Type B pancreatic cell (in vitro differentiated cells): ENCODE measurements around the gene UBE2A. TPM values are rescaled to one million over a fixed set of nuclear protein-coding genes. Genes with fewer than 3 reads are reported as not detected.

Experiments
- DNase-seq: peaks from one replicate; pipeline ENCODE4 v3.0.0; 2021; ENCODE audit warnings: mixed read lengths; ENCODE audit not compliant: unreplicated experiment; ENCODE audit errors: extremely low spot score
- H3K27ac Mint-ChIP-seq: 2 replicates; pipeline ENCODE4 v1.8.0; 2021; ENCODE audit warnings: mild to moderate bottlenecking, mixed read lengths
- H3K27me3 Mint-ChIP-seq: 2 replicates; pipeline ENCODE4 v1.8.0; 2021; ENCODE audit warnings: mixed read lengths
- H3K36me3 Mint-ChIP-seq: 2 replicates; pipeline ENCODE4 v1.8.0; 2021; ENCODE audit warnings: mixed read lengths
- H3K4me1 Mint-ChIP-seq: one replicate; pipeline ENCODE4 v1.8.0; 2021; ENCODE audit warnings: mixed read lengths; ENCODE audit not compliant: unreplicated experiment
- H3K4me3 Mint-ChIP-seq: 2 replicates; pipeline ENCODE4 v1.8.0; 2021; ENCODE audit warnings: mild to moderate bottlenecking, mixed read lengths
- H3K9me3 Mint-ChIP-seq: 2 replicates; pipeline ENCODE4 v1.8.0; 2021; ENCODE audit warnings: mixed read lengths
- long read RNA-seq: library from polyadenylated mRNA; unstranded; transcript quantifications from one replicate; pipeline ENCODE4 v2.0.0, GENCODE V29; 2020
- total RNA-seq: library from RNA; stranded (reverse); gene quantifications from 2 replicates; pipeline ENCODE4 v1.2.1, GENCODE V29; 2021; ENCODE audit warnings: low replicate concordance
- TF ChIP-seq, protein P1 (sequence below): fragments of 200-600 bp; sonication (generic); conservative IDR thresholded peaks from 2 replicates; pipeline ENCODE4 v1.5.0; 2021; ENCODE audit warnings: antibody characterized with exemption, mild to moderate bottlenecking

UBE2A gene
- 48.0 and 54.1 TPM in 2 replicates for total RNA-seq
- long read RNA-seq, transcript UBE2A-206 (5 exons, 1,381 nt) = minor isoform, 6 of 116 reads
- long read RNA-seq, transcript UBE2A-202 (6 exons, 1,874 nt) = major isoform, 96 of 116 reads
- long read RNA-seq, partial matches to known transcripts = 3 of 116 reads
- long read RNA-seq, other reads (novel, unspliced or antisense) = 6 of 116 reads

DNA sequence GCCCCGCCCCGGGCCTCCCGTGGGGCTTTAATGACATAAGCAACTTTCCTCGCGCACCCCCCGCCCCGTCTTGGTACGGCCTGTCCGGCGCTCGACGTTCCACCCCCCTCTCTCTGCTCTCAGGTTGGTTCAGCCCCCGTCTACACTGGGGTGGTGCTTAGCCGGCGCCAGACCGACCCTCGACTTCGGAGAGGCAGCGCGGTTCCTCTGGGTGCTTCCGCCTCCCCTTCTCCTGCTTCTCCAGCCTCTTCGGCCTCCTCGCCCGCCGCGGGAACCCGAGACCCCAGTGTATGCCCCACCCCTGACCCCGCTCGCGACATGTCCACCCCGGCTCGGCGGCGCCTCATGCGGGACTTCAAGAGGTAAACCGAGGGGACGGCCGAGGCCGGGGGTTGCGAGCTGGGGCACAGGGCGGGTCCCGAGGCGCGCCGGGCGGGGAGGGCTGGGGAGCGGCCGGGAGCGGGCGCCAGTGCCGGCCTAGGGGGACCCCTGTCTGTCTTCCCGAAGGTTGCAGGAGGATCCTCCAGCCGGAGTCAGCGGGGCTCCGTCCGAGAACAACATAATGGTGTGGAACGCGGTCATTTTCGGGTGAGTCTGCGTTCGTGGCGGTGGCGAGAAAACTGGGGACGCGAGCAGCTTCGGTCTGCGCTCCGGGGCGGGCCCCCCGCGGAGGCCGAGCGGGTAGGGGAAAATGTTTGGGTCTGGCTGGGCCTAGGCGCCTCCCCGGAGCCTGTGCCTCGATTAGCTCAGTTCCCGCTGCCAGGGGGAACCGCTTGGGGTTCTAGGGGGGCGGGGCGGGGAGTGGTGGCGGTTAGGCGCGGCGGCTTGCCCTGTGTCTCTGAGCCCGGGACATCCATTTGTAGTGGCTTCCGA, at the start of gene UBE2A:
TSS of gene UBE2A (plus strand) at position 170 of the 873 bp plus-strand sequence. CDS start at position 319, 149 bp downstream.
- peaks cover 4% of the 10 kb centered on the region for H3K9me3 Mint-ChIP-seq

DNA sequence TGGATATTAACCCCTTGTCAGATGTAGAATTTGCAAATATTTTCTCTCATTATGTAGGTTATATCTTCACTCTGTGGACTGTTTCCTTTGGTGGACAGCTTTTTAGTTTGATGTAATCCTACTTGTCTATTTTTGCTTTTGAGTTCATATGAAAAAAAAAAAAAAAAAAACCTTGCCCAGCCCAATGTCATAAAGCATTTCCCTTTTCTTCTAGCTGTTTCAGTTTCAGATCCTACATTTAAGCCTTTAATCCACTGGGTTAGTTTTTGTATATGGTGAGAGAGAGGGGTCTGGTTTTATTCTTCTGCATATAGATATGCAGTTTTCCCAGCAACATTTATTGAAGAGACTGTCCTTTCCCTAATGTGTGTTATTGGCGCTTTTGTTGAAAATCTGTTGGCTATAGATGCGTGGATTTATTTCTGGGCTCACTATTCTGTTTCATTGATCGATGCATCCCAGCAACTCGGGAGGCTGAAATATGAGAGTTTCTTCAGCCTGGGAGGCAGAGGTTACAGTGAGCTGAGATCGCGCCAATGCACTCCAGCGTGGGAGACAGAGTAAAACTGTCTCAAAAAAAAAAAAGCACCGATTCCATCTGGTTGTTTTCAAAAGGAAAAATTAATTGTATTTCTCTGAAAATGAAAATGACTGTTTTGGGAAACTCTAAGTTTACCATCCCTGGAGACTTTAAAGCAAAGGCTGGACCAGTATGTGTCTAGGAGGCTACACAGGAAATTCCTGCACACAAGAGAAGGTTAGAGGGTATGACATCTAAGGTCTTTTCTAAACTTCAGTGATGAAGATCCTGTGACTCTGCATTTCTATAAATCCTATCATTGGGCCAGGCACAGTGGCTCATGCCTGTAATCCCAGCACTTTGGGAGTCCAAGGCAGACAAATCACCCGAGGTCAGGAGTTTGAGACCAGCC, 44.8 kb upstream of the UBE2A start:
- Mint-ChIP-seq H3K9me3 (no peaks in the 10 kb centered on the region), H3K36me3 (peaks cover 4% of the 10 kb centered on the region), H3K27ac (no peak overlapping the region), H3K27me3 (no peaks in the 10 kb centered on the region), H3K4me1 (no peaks in the 10 kb centered on the region), H3K4me3 (no peak overlapping the region)
- DNase-seq = no peak
- TF ChIP-seq, protein P1, sequence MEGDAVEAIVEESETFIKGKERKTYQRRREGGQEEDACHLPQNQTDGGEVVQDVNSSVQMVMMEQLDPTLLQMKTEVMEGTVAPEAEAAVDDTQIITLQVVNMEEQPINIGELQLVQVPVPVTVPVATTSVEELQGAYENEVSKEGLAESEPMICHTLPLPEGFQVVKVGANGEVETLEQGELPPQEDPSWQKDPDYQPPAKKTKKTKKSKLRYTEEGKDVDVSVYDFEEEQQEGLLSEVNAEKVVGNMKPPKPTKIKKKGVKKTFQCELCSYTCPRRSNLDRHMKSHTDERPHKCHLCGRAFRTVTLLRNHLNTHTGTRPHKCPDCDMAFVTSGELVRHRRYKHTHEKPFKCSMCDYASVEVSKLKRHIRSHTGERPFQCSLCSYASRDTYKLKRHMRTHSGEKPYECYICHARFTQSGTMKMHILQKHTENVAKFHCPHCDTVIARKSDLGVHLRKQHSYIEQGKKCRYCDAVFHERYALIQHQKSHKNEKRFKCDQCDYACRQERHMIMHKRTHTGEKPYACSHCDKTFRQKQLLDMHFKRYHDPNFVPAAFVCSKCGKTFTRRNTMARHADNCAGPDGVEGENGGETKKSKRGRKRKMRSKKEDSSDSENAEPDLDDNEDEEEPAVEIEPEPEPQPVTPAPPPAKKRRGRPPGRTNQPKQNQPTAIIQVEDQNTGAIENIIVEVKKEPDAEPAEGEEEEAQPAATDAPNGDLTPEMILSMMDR = no peak

More for the DNA sequence above, at the start of gene UBE2A:
- TF ChIP-seq, protein P1 = peak; percentile 52
- peak within 1 kb of the TSS; percentile 79 for H3K27ac Mint-ChIP-seq
- DNase-seq = peak; percentile 89
- no peaks in the 10 kb centered on the region for H3K27me3 Mint-ChIP-seq
- no peaks in the 10 kb centered on the region for H3K36me3 Mint-ChIP-seq
- no peaks in the 10 kb centered on the region for H3K4me1 Mint-ChIP-seq
- H3K4me3 Mint-ChIP-seq = peak within 1 kb of the TSS; percentile 90

DNA sequence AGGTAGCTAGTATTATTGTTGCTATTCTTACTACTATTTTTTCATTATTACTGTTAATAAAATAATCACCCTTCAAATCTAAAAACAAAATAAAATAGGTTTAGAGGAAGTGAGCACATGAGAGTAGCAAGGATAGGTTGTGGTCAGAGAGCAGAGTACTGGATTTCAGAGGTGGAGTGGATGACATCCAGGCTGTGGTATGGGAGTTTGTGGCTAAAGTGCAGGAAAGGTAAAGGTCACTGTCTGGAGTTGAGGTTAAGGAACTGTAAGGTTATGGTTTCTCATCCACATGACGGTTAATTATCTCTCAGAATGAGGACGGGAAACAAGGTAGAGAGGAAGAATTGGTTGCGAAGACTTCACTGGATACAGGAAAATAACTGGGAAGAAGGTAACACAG, 36.9 kb upstream of the UBE2A start:
- Mint-ChIP-seq H3K4me1 (no peaks in the 10 kb centered on the region), H3K36me3 (peaks cover 7% of the 10 kb centered on the region), H3K27me3 (no peaks in the 10 kb centered on the region), H3K4me3 (no peak overlapping the region), H3K9me3 (no peaks in the 10 kb centered on the region), H3K27ac (no peak overlapping the region)
- TF ChIP-seq, protein P1 = no peak
- DNase-seq = no peak

DNA sequence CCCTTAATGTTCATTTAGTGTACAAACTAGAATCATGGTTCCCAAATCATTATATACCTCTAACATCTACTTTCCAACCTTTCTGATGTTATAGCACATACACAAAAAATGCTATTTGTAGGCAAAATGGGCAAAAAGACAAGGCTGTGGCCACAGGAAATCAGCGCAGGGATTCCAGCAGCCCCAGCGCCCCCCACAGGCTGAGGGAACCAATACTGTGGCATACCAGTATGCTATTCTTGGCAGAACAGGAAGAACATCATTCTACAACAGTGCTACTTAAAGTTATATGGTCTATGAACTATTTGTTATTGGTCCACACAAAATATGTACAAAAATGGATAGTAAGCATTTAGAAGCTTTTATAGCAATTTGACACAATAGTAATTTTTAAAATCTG, 34.5 kb upstream of the UBE2A start:
- DNase-seq = no peak
- Mint-ChIP-seq H3K9me3 (no peaks in the 10 kb centered on the region), H3K36me3 (peaks cover 7% of the 10 kb centered on the region), H3K4me3 (no peak overlapping the region), H3K4me1 (no peaks in the 10 kb centered on the region), H3K27ac (no peak overlapping the region), H3K27me3 (no peaks in the 10 kb centered on the region)
- TF ChIP-seq, protein P1 = no peak

DNA sequence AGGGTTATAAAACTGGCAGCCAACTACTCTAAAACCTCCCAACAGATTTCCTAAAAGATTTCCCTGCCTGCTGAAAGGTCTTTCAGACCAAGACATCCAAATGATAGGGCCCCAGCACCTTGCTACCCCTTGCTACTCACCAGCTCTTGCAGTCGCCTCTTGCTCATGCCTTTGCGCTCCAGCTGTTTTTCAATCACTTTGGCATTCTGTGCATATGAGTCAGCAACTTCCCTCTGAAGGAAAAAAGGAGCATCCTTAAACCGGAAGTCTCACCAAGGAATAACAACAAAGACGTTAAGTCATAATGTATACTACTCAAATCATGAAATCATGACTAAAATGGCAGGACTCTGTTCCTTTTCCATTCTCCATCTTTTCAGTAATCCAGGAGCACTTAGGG, 33.2 kb upstream of the UBE2A start:
- H3K27me3 Mint-ChIP-seq = no peaks in the 10 kb centered on the region
- H3K4me3 Mint-ChIP-seq = no peak overlapping the region
- no peaks in the 10 kb centered on the region for H3K4me1 Mint-ChIP-seq
- no peak overlapping the region for H3K27ac Mint-ChIP-seq
- H3K9me3 Mint-ChIP-seq = no peaks in the 10 kb centered on the region
- H3K36me3 Mint-ChIP-seq = peaks cover 7% of the 10 kb centered on the region
- DNase-seq = no peak
- TF ChIP-seq, protein P1 = no peak
